Endothelial cell of umbilical vein (primary cell): ENCODE measurements around the gene PCDHB13. TPM values are rescaled to one million over a fixed set of nuclear protein-coding genes. Genes with fewer than 3 reads are reported as not detected.
"Not testable (repeated sequence)": the region's sequence is repeated elsewhere in the genome, so short reads cannot be mapped to it uniquely, and the experiment has no call there.

Source experiments
- BruUV-seq: library from RNA; stranded (reverse); fragments of 400-500 nt; replicated peaks from 2 replicates; lab custom pipeline; 2021; lab: Mats Ljungman, UMichigan
- CTCF ChIA-PET: fragments of 300-600, 350-600 bp; sonication (Branson Sonifier 250); formaldehyde crosslinking; loops from one replicate; lab custom pipeline; 2021; ENCODE audit warnings: antibody characterized with exemption, inconsistent platforms; lab: Charles Lee
- POLR2A ChIA-PET: fragments of 300-600, 350-600 bp; sonication (Branson Sonifier 250); formaldehyde crosslinking; loops from one replicate; lab custom pipeline; 2021; ENCODE audit warnings: antibody characterized with exemption, inconsistent platforms; lab: Charles Lee
- DNase-seq: peaks from one replicate; pipeline ENCODE4 v3.0.0-alpha.2; 2011; ENCODE audit warnings: low read depth, low spot score
- FAIRE-seq: peaks from 2 replicates; lab custom pipeline; 2011; peaks lifted over from hg19 to GRCh38; lab: Jason Lieb, UNC
- H2AFZ ChIP-seq: 2 replicates; pipeline ENCODE4 v1.6.0; 2012; ENCODE audit warnings: low read depth, low read length, control low read depth, inconsistent platforms
- H3K27ac ChIP-seq: 2 replicates; pipeline ENCODE4 v1.5.1; 2011; ENCODE audit warnings: low read depth, mild to moderate bottlenecking, control low read depth, low read length, moderate library complexity; ENCODE audit not compliant: insufficient read depth
- H3K27me3 ChIP-seq, 2 experiments: 2 replicates each; pipeline versions ENCODE4 v1.6.0 to v1.6.1; 2011; ENCODE audit warnings: low read length in 2 of 2, mixed read lengths in 1 of 2; ENCODE audit not compliant: control insufficient read depth in 2 of 2, insufficient read depth in 2 of 2
- H3K36me3 ChIP-seq, 2 experiments: 2 replicates in 1 of 2; 3 replicates in 1 of 2; pipeline ENCODE4 v1.5.1; 2011; ENCODE audit warnings: low read length in 2 of 2, mild to moderate bottlenecking in 1 of 2, moderate library complexity in 1 of 2; ENCODE audit not compliant: control insufficient read depth in 2 of 2, insufficient read depth in 2 of 2; ENCODE audit errors: extremely low read depth in 1 of 2
- H3K4me1 ChIP-seq: 3 replicates; pipeline ENCODE4 v1.5.1; 2011; ENCODE audit warnings: mild to moderate bottlenecking, low read length; ENCODE audit not compliant: control insufficient read depth, insufficient read depth; ENCODE audit errors: extremely low read depth
- H3K4me2 ChIP-seq: 2 replicates; pipeline ENCODE4 v1.6.1; 2011; ENCODE audit warnings: low read length, control low read depth, mixed read lengths; ENCODE audit not compliant: insufficient read depth
- H3K4me3 ChIP-seq, 3 experiments: fragments of 200-600 bp in 1 of 3; sonication (generic), shearing (Covaris generic) in 1 of 3; replicated peaks in 1 of 3; 2 replicates each; pipeline ENCODE4 v1.5.1; 2011 to 2016; ENCODE audit warnings: control low read depth in 3 of 3, low read length in 3 of 3, mild to moderate bottlenecking in 2 of 3, inconsistent platforms in 1 of 3, low read depth in 1 of 3, moderate library complexity in 1 of 3; ENCODE audit not compliant: insufficient read depth in 1 of 3
- H3K79me2 ChIP-seq: 2 replicates; pipeline ENCODE4 v1.6.0; 2012; ENCODE audit warnings: low read length, inconsistent platforms; ENCODE audit not compliant: control insufficient read depth, insufficient read depth
- H3K9ac ChIP-seq: replicated peaks from 2 replicates; pipeline ENCODE3; 2011; ENCODE audit warnings: low read length, control low read depth; ENCODE audit not compliant: insufficient read depth; ENCODE audit errors: extremely low read depth
- H3K9me1 ChIP-seq: replicated peaks from 3 replicates; pipeline ENCODE4 v1.6.0; 2011; ENCODE audit warnings: mild to moderate bottlenecking, low read length; ENCODE audit not compliant: control insufficient read depth, insufficient read depth; ENCODE audit errors: extremely low read depth
- H3K9me3 ChIP-seq: replicated peaks from 2 replicates; pipeline ENCODE4 v1.5.1; 2012; ENCODE audit warnings: low read length, inconsistent platforms; ENCODE audit not compliant: control insufficient read depth, insufficient read depth
- H4K20me1 ChIP-seq: replicated peaks from 2 replicates; pipeline ENCODE3; 2011; ENCODE audit warnings: mild to moderate bottlenecking, low read length; ENCODE audit not compliant: control insufficient read depth, insufficient read depth; ENCODE audit errors: extremely low read depth
- EZH2 ChIP-seq: IDR thresholded peaks from 2 replicates; pipeline ENCODE4 v1.6.1; 2012; ENCODE audit warnings: borderline replicate concordance, low read depth, mild to moderate bottlenecking, moderate library complexity, low read length, inconsistent platforms; ENCODE audit not compliant: severe bottlenecking
- FOS ChIP-seq: IDR thresholded peaks from 2 replicates; pipeline ENCODE4 v1.6.1; 2011; ENCODE audit warnings: mild to moderate bottlenecking, low read length, moderate library complexity, borderline replicate concordance; ENCODE audit not compliant: insufficient read depth
- GATA2 ChIP-seq: IDR thresholded peaks from 2 replicates; pipeline ENCODE4 v1.7.0; 2011; ENCODE audit warnings: low read depth, mild to moderate bottlenecking, moderate library complexity, mixed read lengths, low read length; ENCODE audit not compliant: insufficient read length, insufficient read depth
- JUN ChIP-seq: IDR thresholded peaks from 2 replicates; pipeline ENCODE4 v1.6.1; 2011; ENCODE audit warnings: borderline replicate concordance, low read depth; ENCODE audit not compliant: insufficient read length, insufficient read depth
- MAX ChIP-seq: IDR thresholded peaks from 2 replicates; pipeline ENCODE4 v1.6.1; 2011; ENCODE audit not compliant: insufficient read depth, insufficient read length
- MYC ChIP-seq: IDR thresholded peaks from one replicate; pipeline ENCODE4 v1.6.1; 2011; ENCODE audit warnings: mild to moderate bottlenecking, low read depth, low read length
- POLR2A ChIP-seq: IDR thresholded peaks from 2 replicates; pipeline ENCODE4 v1.6.1; 2012; ENCODE audit warnings: low read depth, mild to moderate bottlenecking, control low read depth, low read length
- POLR2AphosphoS5 ChIP-seq: IDR thresholded peaks from 2 replicates; pipeline ENCODE4 v1.6.1; 2012; ENCODE audit warnings: low read depth, mild to moderate bottlenecking, control low read depth, low read length, moderate library complexity; ENCODE audit not compliant: insufficient read depth
- dilution Hi-C: fragments of 300-500 bp; cut with MboI; formaldehyde crosslinking; loops from one replicate; pipeline ENCODE4 v1.15.0; 2019; ENCODE audit warnings: low sequenced_read_pairs; ENCODE audit not compliant: extremely low pct_ligation_motif_present
- intact Hi-C: fragments of 100-400 bp; cut with micrococcal nuclease; formaldehyde crosslinking; loops from one replicate; pipeline ENCODE4 v1.10.0; 2022
- polyA plus RNA-seq, 4 experiments: library from polyadenylated mRNA; depleted of rRNA in 3 of 4; stranded (reverse) in 3 of 4; unstranded in 1 of 4; fragments of >200 nt; gene quantifications; 2 replicates each; pipeline versions ENCODE4 v1.2.1 to v1.2.3, GENCODE V29; 2011 to 2012; ENCODE audit warnings: missing spikeins in 1 of 4
- total RNA-seq: library from RNA; stranded (reverse); gene quantifications from 2 replicates; pipeline ENCODE4 v1.2.3, GENCODE V29; 2021
- TF ChIP-seq, protein P1 (sequence below), 2 donors: IDR thresholded peaks; 1 replicate in 1 of 2; 2 replicates in 1 of 2; pipeline ENCODE4 v1.5.1; 2011; ENCODE audit warnings: low read length in 2 of 2, mild to moderate bottlenecking in 2 of 2, moderate library complexity in 2 of 2, control low read depth in 1 of 2, inconsistent platforms in 1 of 2, low read depth in 1 of 2; ENCODE audit not compliant: insufficient read depth in 1 of 2; ENCODE audit errors: extremely low read depth in 1 of 2

Gene PCDHB13
- total and polyA plus RNA-seq, 2 donors (not counting 3 experiments of a cell fraction or from before 2014, with no cell fraction given), result 0.57 to 0.77 TPM

GRCh38 chr5:141225421-141225820 lies 11.7 kb downstream of the PCDHB13 start:
- CTCF ChIA-PET, result interaction anchor here (1.3 kb wide), 1 partner anchor 338 kb away, joined by 4 read pairs; no protein-coding TSS in a partner anchor
- dilution Hi-C loops, result not testable (repeated sequence)

GRCh38 chr5:141234109-141234667 lies 20.5 kb downstream of the PCDHB13 start:
- H3K36me3 ChIP-seq, result no peaks in the 10 kb centered on the region
- no TSS peak for BruUV-seq
- H3K4me1 ChIP-seq, result no peaks in the 10 kb centered on the region
- peaks cover 0 to 5% of the 10 kb centered on the region in 2 experiments for H3K27me3 ChIP-seq
- H3K9me1 ChIP-seq, result no peaks in the 10 kb centered on the region
- DNase-seq (peak; percentile 20), FAIRE-seq (no peak)
- H3K4me2 ChIP-seq, result no peak overlapping the region
- CTCF ChIA-PET, result interaction anchor here (0.6 to 1.6 kb wide), 9 partner anchors 10 to 334 kb away, joined by 3 to 14 read pairs (median 5); partner anchors contain the start of genes PCDHB14, PCDHB15, PCDHGA11 and PCDHGA12
- intact Hi-C loops (no loop called here), dilution Hi-C loops (no loop called here)
- H3K9me3 ChIP-seq, result no peaks in the 10 kb centered on the region
- POLR2A ChIA-PET, result no interaction called here
- no peaks in the 10 kb centered on the region for H4K20me1 ChIP-seq
- no peak overlapping the region for H3K9ac ChIP-seq
- TF ChIP-seq, protein P1, sequence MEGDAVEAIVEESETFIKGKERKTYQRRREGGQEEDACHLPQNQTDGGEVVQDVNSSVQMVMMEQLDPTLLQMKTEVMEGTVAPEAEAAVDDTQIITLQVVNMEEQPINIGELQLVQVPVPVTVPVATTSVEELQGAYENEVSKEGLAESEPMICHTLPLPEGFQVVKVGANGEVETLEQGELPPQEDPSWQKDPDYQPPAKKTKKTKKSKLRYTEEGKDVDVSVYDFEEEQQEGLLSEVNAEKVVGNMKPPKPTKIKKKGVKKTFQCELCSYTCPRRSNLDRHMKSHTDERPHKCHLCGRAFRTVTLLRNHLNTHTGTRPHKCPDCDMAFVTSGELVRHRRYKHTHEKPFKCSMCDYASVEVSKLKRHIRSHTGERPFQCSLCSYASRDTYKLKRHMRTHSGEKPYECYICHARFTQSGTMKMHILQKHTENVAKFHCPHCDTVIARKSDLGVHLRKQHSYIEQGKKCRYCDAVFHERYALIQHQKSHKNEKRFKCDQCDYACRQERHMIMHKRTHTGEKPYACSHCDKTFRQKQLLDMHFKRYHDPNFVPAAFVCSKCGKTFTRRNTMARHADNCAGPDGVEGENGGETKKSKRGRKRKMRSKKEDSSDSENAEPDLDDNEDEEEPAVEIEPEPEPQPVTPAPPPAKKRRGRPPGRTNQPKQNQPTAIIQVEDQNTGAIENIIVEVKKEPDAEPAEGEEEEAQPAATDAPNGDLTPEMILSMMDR (IDR thresholded peaks at IDR 0.05; ENCODE audit: extremely low read depth in 1 of 2, insufficient read depth in 1 of 2, low read depth in 1 of 2, low read length in 2 of 2), result no peak
- TF ChIP-seq EZH2, result no peak
- no peak for TF ChIP-seq JUN
- TF ChIP-seq POLR2A, result no peak
- TF ChIP-seq POLR2AphosphoS5, result no peak
- TF ChIP-seq MYC, result no peak
- no peak for TF ChIP-seq FOS
- no peak for TF ChIP-seq GATA2
- TF ChIP-seq MAX, result no peak
- H3K27ac ChIP-seq, result no peak overlapping the region
- no peak overlapping the region for H2AFZ ChIP-seq
- H3K79me2 ChIP-seq, result no peaks in the 10 kb centered on the region
- H3K4me3 ChIP-seq, result no peak overlapping the region

More at GRCh38 chr5:141225421-141225820, 11.7 kb downstream of the PCDHB13 start:
- DNase-seq, H3K9me3 ChIP-seq, BruUV-seq, intact Hi-C loops, H3K79me2 ChIP-seq, H3K36me3 ChIP-seq, POLR2A ChIA-PET, H3K27ac ChIP-seq, H3K9me1 ChIP-seq, H4K20me1 ChIP-seq, H3K9ac ChIP-seq, H2AFZ ChIP-seq, H3K4me3 ChIP-seq, H3K4me2 ChIP-seq, H3K4me1 ChIP-seq, FAIRE-seq, H3K27me3 ChIP-seq: not testable (repeated sequence)
